Measurements from ENCODE around the gene VAV2. TPM values are rescaled to one million over a fixed set of nuclear protein-coding genes. Genes with fewer than 3 reads are reported as not detected.
A peak's percentile ranks its signal among the peaks of the same experiment; 100 is the strongest.

The VAV2 gene
- total and polyA plus RNA-seq, 9 of the 15 experiments (the other 6 are each of a cell fraction or from before 2014, with no cell fraction given) = 0.01 to 2.7 (median 1.0) TPM; not detected in 1

- TF ChIP-seq ESRRA (IDR thresholded peaks at IDR 0.05; ENCODE audit: borderline replicate concordance, low read depth) = no peak
- TF ChIP-seq E2F6 (IDR thresholded peaks at IDR 0.05; ENCODE audit: borderline replicate concordance in 1 of 2, extremely low read depth in 1 of 2, insufficient read depth in 1 of 2, insufficient read length in 1 of 2, low read depth in 1 of 2, low read length in 1 of 2, poor library complexity in 1 of 2, severe bottlenecking in 1 of 2) = peak in 1 of 2 experiments; percentile 15
- TF ChIP-seq MITF (IDR thresholded peaks at IDR 0.05) = no peak
- no peak for TF ChIP-seq TCF7L2 (IDR thresholded peaks at IDR 0.05; ENCODE audit: low read depth, low read length)
- TF ChIP-seq NONO (IDR thresholded peaks at IDR 0.05; ENCODE audit: low read depth in 2 of 2, low read length in 1 of 2) = no peak
- TF ChIP-seq MIER1 (IDR thresholded peaks at IDR 0.05; ENCODE audit: low read depth) = no peak
- TF ChIP-seq ARID4B (CRISPR knock-in tag; IDR thresholded peaks at IDR 0.05) = no peak
- no peak for TF ChIP-seq GABPB1 (CRISPR knock-in tag; IDR thresholded peaks at IDR 0.05)
- TF ChIP-seq TFE3 (CRISPR knock-in tag; IDR thresholded peaks at IDR 0.05) = peak; percentile 16; the same call in 1 of the 2 replicates
- TF ChIP-seq NEUROD1 (IDR thresholded peaks at IDR 0.05; ENCODE audit: borderline replicate concordance, low read depth, low read length, partially characterized antibody) = no peak
- no peak for TF ChIP-seq AFF4 (CRISPR knock-in tag; IDR thresholded peaks at IDR 0.05)
- TF ChIP-seq NFRKB (IDR thresholded peaks at IDR 0.05; ENCODE audit: low read depth) = no peak
Measured at GRCh38 chr9:133792721-133793470, 199.2 kb downstream of the VAV2 start (continued).

All from K562 (cell line).